Uterus (tissue), 2 donors: Measurements from ENCODE around the gene SNX30.

Experiments
- CTCF ChIP-seq, 4 experiments: fragments of 200-600 bp in 2 of 4; fragments of 450-650 bp in 2 of 4; sonication (generic) in 2 of 4; IDR thresholded peaks; one replicate each; pipeline ENCODE4 v1.5.1; 2016 to 2019; ENCODE audit warnings: antibody characterized with exemption in 4 of 4, mild to moderate bottlenecking in 2 of 4, moderate library complexity in 1 of 4
- POLR2A ChIP-seq, 2 donors: fragments of 450-650 bp; IDR thresholded peaks; one replicate each; pipeline ENCODE4 v1.6.1; 2016; ENCODE audit warnings: antibody characterized with exemption in 2 of 2, mild to moderate bottlenecking in 1 of 2, moderate library complexity in 1 of 2

DNA sequence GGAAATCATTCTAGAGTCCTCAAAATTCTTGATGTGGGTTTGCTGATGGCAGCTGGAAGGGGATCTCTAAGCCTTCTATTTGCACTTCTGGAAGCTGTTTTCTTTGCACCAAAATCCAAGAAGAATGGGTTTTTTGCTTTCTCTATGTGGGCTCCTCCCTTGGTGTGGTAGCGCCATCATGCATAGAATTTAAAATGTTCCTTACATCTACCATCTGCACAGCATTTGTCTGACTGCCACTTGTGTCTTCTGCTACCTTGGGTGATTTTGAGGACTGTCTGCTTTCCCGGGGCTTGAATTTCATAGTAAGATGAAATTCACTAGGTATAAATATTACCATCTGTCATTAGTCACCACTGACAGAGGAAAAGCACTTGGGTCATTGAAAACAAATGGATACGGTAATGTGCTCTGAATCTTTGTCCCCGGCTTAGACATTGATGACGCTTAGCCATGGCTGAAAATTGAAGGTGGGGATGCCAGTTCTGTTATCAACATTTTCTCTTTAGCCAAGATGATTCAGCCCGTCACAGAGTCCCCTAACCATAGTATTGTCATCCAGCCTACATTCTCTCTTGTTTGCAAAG, 30.0 kb downstream of the SNX30 start:
- TF ChIP-seq CTCF (IDR thresholded peaks at IDR 0.05): no peak
- TF ChIP-seq POLR2A (IDR thresholded peaks at IDR 0.05): no peak
